GM19238 (cell line): ENCODE results near the gene ERMP1.

Source experiments
- DNase-seq: peaks from one replicate; pipeline ENCODE4 v3.0.0; 2011; ENCODE audit warnings: low spot score; ENCODE audit not compliant: insufficient read length

The ERMP1 gene

DNA sequence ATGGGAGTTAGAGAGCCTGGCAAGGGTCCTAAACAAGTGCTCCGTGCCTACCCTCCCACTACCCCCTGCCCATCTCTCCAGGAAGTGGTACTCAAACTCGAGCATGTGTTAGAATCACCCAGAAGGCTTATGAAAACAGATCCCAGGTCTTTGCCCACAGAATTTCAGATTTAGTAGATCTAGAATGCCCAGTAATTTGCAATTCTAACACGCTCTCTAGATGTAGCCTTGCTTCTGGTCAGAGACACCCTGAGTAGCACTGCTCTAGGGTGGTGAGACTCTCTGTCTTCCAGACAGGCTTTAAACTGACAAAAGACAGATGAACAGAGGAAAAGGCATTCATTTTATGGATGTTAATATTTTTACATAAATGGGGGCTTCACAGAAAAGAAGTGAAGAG lies 20.7 kb upstream of the ERMP1 start:
- no peak for DNase-seq

DNA sequence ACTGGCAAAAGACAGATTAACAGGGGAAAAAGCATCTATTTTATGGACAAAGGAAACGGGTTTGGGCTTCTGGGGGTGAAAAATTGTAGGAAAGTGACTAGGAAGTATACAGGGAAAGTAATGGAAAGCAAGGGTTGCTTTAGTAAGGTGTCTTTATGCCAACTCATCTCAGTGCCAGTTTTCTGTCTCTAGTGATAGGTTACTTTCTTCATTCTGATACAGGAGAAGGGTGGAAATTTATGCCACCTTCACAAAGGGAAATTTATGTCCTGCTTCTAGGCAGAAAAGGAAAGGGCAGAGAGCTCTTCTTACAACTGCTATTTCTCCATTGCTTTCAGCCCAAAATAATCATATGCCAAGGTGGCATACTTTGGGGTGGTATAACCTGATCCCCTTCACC lies 20.1 kb upstream of the ERMP1 start:
- DNase-seq, result no peak

DNA sequence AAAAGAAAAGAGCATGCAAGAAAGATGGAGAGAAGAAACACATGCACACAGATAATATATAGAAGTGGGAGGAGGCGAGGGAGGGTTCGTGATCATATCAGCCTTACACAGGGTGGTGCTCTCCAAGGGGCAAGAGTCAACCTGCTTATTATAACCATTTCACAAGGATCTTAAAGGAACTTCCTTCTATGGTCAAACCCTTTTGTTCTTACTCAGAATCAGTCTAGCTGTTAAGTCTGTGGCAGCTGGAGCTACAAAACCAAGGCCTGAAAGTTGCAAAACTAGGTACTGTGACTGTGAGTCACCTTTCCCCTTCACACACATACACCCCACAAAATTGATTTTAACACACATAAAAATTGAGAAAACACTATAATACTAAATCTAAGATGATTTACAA lies 18.5 kb upstream of the ERMP1 start:
- peak; percentile 36 for DNase-seq

GRCh38 chr9:5850724-5851122 lies 17.8 kb upstream of the ERMP1 start:
- no peak for DNase-seq

DNA sequence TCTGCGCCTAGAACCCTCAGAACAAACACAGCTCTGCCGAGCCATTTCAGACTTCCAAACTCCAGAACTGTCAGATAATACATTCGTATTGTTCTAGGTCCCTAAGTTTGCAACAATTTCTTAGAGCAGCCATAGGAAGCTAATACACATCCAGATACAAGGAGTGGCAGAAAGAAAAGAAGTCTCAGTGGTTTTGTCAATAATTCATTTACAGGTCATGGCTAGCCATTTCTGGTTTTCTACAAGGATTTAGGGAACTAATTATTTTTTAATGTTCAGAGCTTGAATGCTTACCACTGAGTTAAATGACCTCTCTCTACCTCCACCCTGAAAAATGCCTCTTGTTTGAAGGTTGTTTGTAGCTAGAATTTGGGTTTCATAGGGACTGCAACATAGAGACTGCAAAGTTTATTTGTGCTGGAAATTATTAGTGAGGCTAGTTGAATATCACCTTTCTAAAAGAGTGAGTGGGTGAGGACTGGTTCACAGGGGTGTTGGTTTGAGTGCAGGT lies 15.5 kb upstream of the ERMP1 start:
- DNase-seq, result no peak

GRCh38 chr9:5846501-5846921 lies 13.6 kb upstream of the ERMP1 start:
- no peak for DNase-seq

DNA sequence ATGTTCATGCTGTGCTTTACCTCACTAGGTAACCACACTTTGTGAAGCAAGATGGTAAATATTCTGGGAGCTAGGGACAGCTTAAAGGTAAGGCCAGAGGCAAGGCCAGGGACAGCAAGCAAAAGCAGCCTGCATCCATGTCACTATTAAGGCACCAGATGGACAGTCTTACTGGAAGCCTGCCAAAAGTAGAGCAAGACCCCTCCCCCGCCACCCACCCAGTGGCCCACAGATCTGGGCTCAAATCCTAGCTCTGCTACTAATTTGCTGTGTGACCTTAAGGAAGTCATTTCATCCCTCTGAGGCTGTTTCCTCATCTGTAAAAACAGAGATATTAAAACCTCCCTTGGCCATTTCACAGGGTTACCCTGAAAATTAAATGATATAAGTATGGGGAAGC lies 13.2 kb upstream of the ERMP1 start:
- DNase-seq, result no peak

DNA sequence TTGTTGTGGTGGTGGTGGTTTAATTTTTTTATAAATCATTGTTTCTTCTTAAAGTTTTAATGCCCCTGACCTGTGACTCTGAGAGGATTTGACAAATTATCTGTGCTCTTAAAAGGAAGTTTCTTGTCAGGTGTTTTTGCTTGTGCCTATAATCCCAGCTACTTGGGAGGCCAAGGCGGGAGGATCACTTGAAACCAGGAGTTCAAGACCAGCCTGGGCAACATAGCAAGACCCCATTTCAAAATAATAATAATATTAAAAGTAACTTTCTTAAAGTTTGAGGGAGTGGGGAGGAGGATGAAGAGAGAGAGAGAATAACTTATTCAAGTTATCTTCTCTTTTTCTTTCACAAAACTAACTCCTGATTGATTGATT lies 12.2 kb upstream of the ERMP1 start:
- no peak for DNase-seq

DNA sequence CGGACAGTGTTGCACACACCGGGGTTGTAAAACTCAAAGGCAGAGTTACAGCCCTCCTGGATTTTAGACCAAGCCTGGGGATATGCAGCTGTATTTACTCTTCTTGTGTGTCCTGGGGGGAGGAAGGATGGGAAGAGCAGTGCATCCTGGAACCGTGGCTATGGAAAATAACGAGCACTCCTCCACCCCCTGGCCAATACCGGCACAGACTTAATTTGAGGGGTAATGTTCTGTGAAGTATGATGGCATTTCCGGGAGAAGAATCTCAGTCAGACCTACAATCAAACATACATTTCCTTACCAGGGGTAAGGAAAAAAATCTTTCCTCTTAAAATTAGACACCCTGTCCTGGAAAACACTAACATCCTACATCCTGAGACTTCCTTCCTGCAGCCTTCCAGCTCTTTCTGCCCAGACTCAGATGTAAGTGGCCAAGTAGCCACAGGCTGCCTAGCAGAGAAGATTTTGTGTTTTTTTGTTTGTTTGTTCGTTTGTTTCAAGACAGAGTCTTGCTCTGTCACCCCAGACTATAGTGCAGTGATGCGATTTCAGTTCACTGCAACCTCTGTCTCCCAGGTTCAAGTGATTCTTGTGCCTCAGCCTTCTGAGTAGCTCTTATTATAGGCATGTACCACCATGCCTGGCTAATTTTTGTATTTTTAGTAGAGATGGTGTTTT lies 11.0 kb upstream of the ERMP1 start:
- DNase-seq, result no peak

DNA sequence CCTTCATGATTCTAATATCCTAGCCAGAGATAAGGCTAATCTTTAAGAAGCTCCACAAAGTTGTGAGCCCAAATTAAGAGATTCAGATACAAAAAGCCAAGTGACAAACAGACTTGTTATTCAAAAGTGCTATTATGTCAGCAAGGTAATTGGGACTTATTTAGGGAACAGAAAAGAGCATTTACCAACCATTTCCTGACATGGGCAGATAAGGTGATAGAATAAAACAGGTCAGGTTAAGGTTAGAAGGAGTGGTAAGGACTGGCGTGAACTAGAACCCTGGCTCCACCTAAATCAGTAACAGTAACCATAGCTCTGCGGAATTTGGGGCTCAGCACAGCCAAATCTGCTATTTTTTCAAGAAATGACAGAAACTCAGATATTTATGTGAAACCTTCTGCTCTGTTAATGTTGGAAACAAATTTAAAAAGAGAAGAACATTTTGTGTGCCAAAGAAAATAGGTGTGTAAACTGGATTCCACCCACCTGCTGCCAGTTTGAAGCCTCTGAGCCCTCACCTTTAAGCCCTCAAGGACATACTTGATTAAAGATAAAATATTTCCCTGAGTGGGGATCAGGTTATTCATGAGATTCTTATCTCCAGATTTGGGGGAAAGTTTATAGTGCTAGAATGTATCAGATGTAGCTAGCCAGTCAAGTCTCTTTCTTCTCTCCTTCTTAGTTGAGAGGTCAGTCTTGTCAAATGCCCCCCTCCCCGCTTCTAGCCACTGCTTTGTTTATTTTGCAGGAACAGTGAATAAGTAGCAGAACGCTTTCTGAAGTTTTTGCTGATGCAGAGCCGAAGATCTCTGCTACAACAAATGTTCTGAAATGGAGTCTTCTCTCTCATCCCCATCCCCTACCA lies 10.2 kb upstream of the ERMP1 start:
- no peak for DNase-seq

DNA sequence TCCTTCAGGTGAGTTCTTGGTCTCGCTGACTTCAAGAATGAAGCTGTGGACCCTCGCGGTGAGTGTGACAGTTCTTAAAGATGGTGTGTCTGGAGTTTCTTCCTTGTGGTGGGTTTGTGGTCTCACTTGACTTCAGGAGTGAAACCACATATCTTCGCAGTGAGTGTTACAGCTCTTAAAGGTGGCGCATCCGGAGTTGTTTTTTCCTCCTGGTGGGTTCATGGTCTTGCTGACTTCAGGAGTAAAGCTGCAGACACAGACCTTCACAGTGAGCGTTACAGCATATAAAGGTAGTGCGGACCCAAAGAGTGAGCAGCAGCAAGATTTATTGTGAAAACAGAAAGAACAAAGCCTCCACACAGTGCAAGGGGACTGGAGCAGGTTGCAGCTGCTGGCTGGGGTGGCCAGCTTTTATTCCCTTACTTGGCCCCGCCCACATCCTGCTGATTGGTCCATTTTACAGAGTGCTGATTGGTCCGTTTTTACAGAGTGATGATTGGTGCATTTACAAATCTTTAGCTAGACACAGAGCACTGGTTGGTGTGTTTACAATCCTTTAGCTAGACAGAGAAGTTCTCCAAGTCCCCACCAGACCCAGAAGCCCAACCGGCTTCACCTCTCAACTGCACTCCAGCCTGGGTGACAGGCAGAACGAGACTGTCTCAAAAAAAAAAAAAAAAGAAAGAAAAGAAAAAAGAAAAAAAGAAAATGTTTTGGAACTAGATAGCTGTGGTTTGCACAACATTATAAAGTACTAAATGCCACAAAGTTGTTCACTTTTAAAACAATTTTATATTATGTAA lies 9.1 kb upstream of the ERMP1 start:
- DNase-seq, result no peak

- no peak for DNase-seq
Observed at GRCh38 chr9:5840788-5841187, 7.9 kb upstream of the ERMP1 start.

DNA sequence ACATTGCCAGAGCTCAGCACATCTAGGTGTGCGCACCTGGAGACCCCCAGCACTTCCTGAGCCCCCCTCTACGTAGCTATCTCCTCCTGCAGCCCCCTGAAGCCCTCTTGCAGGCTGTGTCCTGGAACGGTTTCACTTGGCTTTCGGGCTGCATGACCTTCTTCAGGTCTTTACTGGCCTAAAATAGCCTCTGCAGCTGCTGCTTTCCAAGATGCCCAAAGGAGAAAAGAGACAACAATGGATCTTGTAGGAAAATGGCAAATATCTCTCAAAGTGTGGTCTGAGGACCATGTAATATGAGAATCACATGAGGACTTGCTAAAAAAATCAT lies 6.6 kb upstream of the ERMP1 start:
- DNase-seq, result no peak

DNA sequence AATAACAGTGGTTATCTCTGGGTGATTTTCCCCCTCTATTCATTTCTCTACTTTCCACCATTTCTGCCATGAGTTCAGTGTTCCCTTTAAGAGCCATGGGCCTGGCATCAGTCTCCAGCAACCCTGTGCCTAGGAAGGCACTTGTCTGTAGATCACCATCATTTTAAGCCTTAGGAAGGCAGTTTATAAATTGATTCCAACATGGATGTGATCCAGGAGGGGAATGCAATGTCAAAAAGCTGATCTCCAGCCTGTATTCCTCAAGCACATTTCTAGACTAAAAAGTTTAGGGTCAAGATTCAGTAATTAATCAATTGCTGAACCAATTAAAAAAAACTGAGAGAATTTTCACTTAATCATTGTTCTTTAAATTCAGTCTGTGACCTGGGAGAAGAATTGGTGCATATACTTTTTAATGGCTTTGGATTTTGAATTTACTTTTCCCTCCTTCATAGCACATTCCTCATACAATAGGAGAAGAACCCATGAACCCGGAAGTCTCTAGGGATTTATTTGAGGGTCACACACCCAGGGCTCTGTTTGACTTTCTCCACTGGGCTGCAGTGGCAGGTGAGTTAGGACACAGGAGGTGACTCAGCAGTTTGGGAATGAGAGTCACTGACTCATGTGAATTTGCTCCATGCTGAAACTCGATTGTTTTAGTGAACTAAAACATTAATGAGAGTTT lies 6.1 kb upstream of the ERMP1 start:
- no peak for DNase-seq

DNA sequence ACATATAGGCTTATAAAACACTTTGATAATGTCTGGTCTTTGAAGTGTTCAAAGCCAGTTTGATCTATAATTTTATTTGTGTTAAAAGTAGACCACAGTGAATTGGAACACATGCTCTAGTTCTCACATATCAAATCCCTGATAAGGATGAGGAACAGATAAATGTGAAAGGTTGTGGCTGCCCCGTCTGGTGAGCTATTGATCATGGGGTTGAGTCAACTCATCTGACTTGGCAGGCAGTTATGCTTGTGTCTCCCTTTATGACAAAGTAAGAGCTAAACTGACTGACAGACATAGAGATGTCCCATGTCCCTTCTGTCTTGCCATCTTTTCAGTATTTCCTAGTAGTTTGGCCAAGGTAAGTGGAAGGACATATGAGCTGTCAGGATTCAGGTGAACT lies 2.9 kb upstream of the ERMP1 start:
- DNase-seq, result no peak

GRCh38 chr9:5834214-5834613 lies 1.3 kb upstream of the ERMP1 start:
- no peak for DNase-seq

DNA sequence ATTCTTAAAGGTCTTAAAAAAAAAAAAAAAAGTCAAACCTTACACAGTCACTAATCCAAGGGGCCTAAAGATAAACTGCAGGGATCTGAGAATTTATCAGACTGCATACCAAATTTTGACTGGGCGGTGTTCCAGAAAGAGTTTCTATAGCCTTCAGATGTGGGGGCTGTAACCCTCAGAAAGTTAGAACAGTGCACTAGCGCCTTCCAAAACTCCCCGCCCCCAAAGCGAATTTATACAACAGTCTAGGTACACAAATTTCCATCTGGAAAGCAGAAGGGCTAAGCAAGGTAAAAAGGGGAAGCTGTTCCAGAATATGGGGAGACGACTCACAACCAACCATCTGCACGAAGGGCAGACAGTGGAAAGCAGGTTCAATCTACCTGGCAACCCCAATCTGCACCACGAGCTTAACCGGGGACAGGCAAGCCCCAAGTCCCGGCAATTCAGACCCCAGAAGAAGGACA lies 813 bp downstream of the ERMP1 start:
- no peak for DNase-seq

GRCh38 chr9:5825895-5826622 lies 6.9 kb downstream of the ERMP1 start:
- DNase-seq, result no peak

- no peak for DNase-seq
Observed at GRCh38 chr9:5825223-5825622, 7.7 kb downstream of the ERMP1 start.

DNA sequence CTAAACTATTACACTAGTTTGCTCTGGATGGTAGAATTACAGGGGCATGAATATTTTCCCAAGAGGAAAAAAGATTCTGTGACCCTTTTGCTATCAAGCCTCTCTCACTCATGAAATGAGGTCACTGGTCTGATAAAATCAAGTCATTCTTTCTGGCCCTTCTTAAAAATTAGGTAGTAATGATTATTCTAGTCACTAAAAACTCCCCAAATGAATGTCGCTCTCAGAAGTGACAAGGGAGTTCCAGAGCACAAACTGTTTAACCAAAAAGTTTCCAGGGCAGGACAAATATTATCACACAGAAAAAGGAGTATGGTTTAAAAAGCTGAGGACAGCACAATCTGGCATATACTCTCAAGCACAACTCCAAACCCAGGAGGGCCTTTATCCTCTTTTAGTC lies 12.5 kb downstream of the ERMP1 start:
- no peak for DNase-seq

GRCh38 chr9:5819174-5819573 lies 13.7 kb downstream of the ERMP1 start:
- DNase-seq, result no peak
